Measurements from ENCODE around the gene XPO4. TPM values are rescaled to one million over a fixed set of nuclear protein-coding genes. Genes with fewer than 3 reads are reported as not detected.

Gene XPO4
- polyA plus RNA-seq, 4 donors: 14.0 to 20.8 (median 19.4) TPM

DNA sequence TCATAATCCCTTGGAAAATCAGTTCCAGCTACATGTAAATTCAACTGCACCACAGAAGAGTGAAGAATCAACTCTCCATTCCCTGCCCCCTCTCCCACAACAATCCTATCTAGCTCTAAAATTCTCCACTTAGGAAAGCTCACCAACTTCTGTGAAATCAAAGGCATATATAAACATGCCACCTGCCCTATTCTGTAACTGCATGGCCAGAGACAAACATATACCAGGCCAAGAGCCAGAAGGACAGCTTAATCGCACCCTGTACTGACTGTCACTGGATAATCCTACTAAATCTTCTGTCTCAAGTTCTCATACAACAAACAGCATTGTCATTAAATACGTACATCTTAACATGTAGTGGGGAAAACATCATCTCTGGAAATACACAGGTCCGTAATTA lies 70.6 kb downstream of the XPO4 start:
- no peak for DNase-seq (ENCODE audit: low read depth in 4 of 4, low spot score in 3 of 4)

DNA sequence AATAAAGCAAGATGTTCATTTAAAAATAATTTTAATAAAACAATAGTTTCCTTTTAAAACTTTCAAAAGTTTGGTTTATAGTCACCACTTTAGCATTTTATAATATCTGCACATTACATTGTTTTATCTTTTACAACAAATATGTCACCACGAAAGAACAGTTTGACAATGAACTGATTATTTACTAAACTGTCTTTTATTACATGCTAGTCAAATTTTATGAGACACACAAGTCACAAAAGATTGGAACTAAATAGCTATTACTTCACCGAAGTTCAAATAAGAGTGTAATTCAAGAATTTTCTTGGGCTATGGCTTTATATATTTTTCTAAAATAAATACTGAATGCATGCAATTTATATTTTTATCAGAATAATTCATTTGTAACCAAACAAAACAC lies 71.3 kb downstream of the XPO4 start:
- DNase-seq (ENCODE audit: low read depth in 4 of 4, low spot score in 3 of 4): no peak

GRCh38 chr13:20828539-20829364 lies 73.8 kb downstream of the XPO4 start:
- peak in 3 of 4 donors; percentile 18 to 36 (median 26) for DNase-seq (ENCODE audit: low read depth in 4 of 4, low spot score in 3 of 4)

DNA sequence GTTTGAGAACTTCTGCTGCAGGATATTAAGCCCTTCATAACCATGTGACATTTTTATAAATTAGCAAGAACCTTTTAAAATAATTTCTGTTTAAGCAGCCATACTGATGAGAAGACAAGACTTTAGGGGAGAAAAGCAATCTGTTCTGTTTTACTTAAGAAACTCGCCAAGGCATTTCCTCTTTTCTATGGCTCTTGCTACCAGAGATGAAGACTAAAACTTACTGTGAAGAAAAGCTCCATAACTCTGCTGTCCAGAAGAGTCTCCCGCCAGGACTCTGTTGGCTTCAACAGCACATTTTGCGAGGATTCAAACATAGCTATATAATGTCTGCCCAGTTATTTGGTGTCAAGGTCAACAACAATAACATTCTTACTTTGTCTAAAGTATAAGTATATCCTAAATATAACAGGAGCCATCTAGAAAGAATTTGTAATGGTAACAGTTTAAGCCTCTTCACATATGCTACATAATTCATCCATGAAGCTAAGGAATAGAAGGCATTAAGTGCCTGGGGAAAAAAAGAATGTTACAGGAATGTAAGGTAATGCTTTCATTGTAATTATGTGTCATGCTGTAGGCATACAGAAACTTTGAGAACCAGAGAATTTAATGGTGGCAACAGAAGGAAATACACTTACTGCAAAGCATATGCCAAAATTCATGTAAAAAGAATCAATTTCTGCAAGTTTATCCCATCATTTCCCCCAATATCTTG lies 75.5 kb downstream of the XPO4 start:
- no peak for DNase-seq (ENCODE audit: low read depth in 4 of 4, low spot score in 3 of 4)

DNA sequence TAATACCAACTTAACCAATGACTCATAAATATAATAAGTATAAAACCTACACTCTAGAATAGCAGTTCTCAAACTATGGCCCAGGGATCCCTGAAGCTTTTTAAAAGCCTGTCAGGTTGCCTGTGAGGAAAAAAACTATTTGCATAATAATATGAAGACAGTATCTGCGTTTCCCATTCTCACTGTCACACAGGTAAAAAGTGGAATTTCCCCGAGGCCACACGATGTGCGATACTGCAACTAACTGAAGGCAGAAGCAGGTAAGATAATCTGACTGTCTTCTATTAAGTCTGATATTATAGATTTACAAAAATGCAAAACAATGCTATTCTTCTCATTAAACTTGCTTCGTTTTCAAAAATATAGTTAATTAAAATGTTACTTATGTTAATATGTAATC lies 76.2 kb downstream of the XPO4 start:
- DNase-seq (ENCODE audit: low read depth in 4 of 4, low spot score in 3 of 4): no peak

GRCh38 chr13:20825477-20825875 lies 77.1 kb downstream of the XPO4 start:
- no peak for DNase-seq (ENCODE audit: low read depth in 4 of 4, low spot score in 3 of 4)

DNA sequence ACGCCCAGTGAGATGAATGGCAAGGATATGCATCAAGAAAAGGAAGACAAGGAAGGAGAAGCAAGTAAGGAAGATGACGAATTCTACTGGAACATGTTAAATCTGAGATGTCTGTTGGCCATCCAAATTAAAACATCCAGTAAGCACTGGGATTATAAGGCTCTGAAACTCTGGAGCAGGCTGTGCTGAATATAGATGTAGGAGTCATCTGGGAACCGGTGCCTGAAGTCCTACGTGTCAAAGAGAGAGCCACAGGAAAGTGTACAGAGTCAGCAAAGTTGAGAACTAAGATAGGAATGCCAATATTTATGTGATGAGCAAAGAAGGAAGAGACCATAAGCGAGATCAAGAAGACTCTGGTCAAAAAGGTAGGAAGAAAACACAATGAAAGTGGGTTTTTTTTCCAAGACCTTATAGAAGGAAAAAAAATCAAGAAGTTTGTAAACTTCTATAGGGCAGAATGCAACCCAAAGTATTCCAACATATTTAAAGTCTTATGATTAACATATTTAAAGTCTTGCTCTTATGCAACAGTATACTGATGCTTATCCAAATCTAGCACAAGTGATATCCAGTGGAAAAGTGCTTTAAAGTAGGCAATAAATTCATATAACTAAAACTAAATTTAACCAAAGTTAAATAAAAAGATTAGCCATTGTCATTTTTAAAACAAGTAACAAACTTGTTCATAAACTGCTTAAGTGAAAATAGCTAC lies 77.6 kb downstream of the XPO4 start:
- DNase-seq (ENCODE audit: low read depth in 4 of 4, low spot score in 3 of 4): no peak

DNA sequence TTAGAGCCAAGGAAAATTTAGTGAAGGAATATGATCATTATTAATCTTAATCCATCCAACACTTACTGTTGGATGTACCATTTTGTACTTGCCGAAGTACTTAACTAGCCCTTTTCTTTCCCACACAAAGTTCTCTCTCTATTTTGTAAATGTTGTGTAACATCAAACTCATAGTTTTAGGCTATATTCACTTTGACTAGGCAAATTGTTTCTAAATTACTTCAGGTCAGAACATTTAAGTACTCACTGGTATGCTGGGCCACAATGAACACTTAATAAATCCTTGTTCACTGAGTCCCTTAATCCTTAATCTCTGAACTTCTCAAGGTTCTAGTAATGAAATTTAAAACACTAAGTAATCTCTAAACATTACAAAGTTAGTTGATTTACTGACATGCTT lies 79.5 kb downstream of the XPO4 start:
- no peak for DNase-seq (ENCODE audit: low read depth in 4 of 4, low spot score in 3 of 4)

DNA sequence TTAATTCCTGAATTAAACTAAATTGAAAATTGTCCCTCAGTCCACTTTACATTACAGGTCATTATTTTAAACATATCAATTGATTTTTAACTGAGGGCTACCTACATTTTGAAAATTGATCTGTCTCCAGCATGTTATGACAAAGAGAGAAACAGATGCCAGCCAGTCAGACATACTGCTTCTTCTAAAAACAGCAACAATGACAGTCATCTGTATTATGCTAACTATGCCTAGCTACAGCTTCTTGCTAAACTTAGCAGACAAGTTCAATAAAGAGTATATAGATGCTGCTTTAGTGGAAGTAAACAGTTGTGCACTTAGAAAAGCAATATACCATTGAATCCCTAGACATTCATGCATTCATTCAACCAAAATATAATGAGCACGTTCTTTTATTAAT lies 80.1 kb downstream of the XPO4 start:
- no peak for DNase-seq (ENCODE audit: low read depth in 4 of 4, low spot score in 3 of 4)

DNA sequence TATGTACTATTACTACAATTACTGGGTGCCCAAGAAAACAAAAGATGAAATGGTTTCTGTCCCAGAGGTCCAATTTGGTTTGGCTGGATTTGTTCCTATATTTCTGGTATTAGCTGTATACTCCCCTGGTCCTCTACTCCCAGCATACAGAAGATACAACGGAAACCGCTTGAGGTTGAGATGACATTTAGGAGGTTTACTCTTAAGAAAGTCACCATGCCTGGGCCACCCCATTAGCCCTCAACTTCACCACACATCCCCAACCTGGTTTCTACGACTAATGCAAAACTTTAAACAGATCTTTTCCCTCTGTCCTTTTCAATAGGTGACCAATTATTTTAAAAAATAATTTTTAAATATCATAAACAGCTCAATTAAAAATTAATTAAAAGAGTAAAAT lies 82.8 kb downstream of the XPO4 start:
- no peak for DNase-seq (ENCODE audit: low read depth in 4 of 4, low spot score in 3 of 4)

DNA sequence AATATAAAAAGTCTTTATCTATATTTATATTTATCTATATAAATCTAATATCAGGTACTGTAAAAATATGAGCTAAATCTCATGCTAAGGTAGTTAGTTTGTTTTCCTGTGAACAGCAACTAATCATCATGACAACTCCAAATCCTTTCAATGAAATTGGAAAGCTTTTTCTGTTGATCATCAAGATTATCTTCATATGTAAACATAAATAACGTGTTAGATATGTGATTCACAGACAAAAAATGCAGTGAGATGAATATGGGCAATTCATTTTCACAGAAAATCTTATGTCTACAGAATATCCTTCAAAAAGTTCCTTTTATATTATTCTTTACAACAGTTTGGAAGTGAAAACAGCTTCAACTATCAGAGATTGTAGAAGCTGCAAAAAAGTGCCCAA lies 87.1 kb downstream of the XPO4 start:
- no peak for DNase-seq (ENCODE audit: low read depth in 4 of 4, low spot score in 3 of 4)

- no peak for DNase-seq (ENCODE audit: low read depth in 4 of 4, low spot score in 3 of 4)
Observed at GRCh38 chr13:20814224-20814910, 88.2 kb downstream of the XPO4 start.

DNA sequence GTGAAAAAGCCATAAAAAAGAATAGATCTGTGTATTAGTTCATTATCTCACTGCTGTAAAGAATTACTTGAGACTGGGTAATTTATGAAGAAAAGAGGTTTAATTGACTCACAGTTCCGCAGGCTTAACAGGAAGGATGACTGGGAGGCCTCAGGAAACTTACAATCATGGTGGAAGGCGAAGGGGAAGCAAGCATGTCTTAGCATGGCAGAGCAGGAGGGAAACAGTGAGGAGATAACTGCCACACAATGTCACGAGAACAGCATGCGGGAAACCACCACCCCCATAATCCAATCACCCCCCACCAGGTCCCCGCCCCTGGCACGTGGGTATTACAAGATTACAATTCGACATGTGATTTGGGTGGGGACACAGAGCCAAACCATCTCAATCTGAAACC lies 89.7 kb downstream of the XPO4 start:
- no peak for DNase-seq (ENCODE audit: low read depth in 4 of 4, low spot score in 3 of 4)

DNA sequence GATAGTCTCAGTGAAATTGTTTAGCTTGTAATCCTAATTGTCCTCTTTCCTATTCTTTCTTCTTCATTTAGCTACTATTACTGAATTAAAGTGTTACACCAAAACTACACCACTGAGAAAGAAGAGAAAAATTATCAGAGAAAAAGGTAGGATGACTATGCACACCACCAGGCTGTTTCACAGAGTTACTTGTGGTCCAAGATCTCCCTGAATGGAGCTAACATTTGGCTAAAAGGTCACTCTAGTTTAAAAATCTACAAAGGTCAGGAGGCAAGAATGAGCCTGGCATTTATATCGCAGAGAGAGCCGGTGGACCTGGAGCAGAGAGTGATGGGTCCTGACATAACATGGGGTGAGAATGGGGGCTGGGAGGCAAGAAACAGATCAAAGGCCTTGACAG lies 91.7 kb downstream of the XPO4 start:
- DNase-seq (ENCODE audit: low read depth in 4 of 4, low spot score in 3 of 4): no peak

- no peak for DNase-seq (ENCODE audit: low read depth in 4 of 4, low spot score in 3 of 4)
Observed at GRCh38 chr13:20808874-20809273, 93.7 kb downstream of the XPO4 start.

- DNase-seq (ENCODE audit: low read depth in 4 of 4, low spot score in 3 of 4): no peak
Observed at GRCh38 chr13:20803180-20803965, 99.2 kb downstream of the XPO4 start.

GRCh38 chr13:20801707-20802106 lies 100.8 kb downstream of the XPO4 start:
- no peak for DNase-seq (ENCODE audit: low read depth in 4 of 4, low spot score in 3 of 4)

DNA sequence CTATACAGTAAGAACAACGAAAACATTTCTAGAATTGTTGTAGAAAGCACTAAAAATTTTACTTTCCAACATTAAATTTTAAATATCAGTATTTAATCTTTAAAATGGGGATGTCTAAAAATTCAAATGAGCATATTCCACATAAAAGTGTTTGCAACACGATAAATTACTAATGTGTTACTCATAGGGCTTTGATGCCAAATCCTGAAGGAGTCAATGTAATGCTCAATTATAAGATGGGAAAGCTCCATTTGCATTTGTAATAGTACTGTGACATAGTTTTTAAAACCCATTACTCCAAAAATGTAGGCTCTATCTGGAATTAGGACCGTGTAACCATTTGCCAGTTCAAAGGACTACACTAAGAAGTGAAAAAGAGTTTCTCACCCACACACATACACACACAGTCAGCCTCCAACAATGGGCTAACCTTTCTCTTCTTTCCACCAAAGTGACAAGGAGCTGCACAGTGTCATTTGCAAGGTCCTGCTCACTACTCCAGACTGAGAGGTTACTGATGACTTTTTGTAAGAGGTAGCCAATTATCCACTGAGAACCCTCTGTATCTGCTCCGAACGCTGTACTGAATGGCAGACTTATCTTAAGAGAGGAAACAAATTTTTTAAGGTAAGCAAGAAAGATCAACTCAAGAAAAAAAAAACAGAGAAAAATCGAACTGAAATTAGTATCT lies 102.7 kb downstream of the XPO4 start:
- no peak for DNase-seq (ENCODE audit: low read depth in 4 of 4, low spot score in 3 of 4)

GRCh38 chr13:20798027-20798426 lies 104.5 kb downstream of the XPO4 start:
- DNase-seq (ENCODE audit: low read depth in 4 of 4, low spot score in 3 of 4): no peak

Data from left renal pelvis (tissue), 4 donors.